Activated T-cell treated with anti-CD3 and anti-CD28 coated beads for 1 hour (primary cell): ENCODE results near the gene USP33.
"Not testable (repeated sequence)": the region's sequence is repeated elsewhere in the genome, so short reads cannot be mapped to it uniquely, and the experiment has no call there.

Experiments
- DNase-seq: peaks from one replicate; pipeline ENCODE4 v3.0.0-alpha.2; 2020; ENCODE audit warnings: low read depth

USP33 gene

GRCh38 chr1:77671836-77672235 is 87.8 kb downstream of the USP33 start:
- DNase-seq = no peak

DNA sequence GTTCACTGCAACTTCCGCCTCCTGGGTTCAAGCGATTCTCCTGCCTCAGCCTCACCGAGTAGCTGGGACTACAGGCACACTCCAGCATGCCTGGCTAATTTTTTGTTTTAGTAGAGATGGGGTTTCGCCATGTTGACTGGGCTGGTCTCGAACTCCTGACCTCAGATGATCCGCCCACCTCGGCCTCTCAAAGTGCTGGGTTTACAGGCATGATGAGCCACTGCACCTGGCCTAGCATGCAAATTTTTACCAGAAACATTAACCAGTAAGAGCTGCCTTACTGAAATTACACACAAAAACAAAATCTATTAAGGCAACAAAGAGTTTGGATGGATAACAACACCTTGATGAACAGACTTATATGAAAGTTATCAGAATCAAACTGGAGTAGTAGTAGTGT is 89.3 kb downstream of the USP33 start:
- no peak for DNase-seq

- no peak for DNase-seq
These were observed 90.7 kb downstream of the USP33 start for GRCh38 chr1:77668924-77669449.

- no peak for DNase-seq
These were observed 94.6 kb downstream of the USP33 start for GRCh38 chr1:77664939-77665516.

DNA sequence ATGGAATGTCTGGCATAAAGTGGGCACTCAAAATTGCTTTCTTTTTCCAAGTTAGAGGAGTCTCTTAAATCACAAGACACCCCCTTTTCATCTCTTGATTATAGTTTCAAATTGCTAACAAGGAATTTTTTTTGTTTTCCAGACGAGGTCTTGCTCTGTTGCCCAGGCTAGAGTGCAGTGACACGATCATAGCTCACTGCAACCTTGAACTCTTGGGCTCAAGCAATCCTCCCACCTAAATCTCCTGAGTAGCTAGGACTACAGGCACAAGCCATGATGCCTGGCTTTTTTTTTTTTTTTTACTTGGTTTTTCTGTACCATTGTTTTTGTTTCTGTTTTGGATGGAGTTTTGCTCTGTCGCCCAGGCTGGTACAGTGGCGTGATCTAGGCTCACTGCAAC is 98.0 kb downstream of the USP33 start:
- DNase-seq = no peak

DNA sequence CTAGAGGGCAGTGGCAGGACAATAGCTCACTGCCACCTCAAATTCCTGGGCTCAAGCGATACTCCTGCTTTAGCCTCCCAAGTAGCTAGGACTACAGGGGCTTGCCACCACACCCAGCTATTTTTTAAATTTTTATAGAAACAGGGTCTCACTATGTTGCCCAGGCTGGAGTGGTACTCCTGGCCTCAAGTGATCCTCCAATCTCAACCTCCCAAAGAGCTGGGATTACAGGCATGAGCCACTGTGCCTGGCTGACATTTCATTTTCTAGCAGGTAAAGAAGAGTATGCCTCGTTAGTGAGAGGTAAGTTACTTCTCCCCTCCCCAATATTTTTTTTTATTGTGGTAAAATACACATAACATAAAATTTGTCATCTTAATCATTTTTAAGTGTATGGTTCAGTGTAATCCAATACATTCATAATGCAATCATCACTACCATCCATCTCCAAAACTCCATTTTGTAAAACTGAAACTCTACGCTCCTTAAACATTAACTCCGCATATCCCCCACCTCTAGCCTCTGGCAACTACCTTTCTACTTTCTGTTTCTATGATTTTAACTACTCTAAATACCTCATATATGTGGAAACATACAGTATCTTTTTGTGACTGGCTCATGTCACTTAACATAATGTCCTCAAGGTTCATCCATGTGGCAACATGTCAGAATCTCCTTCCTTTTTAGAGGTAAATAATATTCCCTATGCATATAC is 99.6 kb downstream of the USP33 start:
- no peak for DNase-seq

- DNase-seq = no peak
These were observed 101.4 kb downstream of the USP33 start for GRCh38 chr1:77658271-77658670.

- DNase-seq = no peak
These were observed 104.1 kb downstream of the USP33 start for GRCh38 chr1:77655431-77655974.

- DNase-seq = no peak
These were observed 106.6 kb downstream of the USP33 start for GRCh38 chr1:77652970-77653516.

DNA sequence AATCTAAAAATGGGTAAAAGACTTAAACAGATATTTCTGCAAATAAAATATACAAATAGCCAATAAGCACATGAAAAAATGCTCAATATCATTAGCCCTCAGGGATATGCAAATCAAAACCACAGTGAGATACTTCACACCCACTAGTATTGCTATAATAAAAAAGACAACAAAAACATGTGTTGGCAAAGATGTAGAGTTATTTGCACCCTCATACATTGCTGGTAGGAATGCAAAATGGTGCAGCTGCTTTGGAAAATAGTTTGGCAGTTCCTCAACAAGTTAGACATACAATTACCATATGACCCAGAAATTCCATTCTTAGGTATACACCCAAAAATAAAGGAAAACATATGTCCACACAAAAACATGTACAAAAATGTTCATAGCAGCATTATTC is 107.4 kb downstream of the USP33 start:
- DNase-seq = no peak

GRCh38 chr1:77649127-77649526 is 110.5 kb downstream of the USP33 start:
- DNase-seq = no peak

- not testable (repeated sequence) for DNase-seq
These were observed 113.4 kb downstream of the USP33 start for GRCh38 chr1:77646224-77646623.
